ENCODE results near the gene NTM.

The NTM gene

DNA sequence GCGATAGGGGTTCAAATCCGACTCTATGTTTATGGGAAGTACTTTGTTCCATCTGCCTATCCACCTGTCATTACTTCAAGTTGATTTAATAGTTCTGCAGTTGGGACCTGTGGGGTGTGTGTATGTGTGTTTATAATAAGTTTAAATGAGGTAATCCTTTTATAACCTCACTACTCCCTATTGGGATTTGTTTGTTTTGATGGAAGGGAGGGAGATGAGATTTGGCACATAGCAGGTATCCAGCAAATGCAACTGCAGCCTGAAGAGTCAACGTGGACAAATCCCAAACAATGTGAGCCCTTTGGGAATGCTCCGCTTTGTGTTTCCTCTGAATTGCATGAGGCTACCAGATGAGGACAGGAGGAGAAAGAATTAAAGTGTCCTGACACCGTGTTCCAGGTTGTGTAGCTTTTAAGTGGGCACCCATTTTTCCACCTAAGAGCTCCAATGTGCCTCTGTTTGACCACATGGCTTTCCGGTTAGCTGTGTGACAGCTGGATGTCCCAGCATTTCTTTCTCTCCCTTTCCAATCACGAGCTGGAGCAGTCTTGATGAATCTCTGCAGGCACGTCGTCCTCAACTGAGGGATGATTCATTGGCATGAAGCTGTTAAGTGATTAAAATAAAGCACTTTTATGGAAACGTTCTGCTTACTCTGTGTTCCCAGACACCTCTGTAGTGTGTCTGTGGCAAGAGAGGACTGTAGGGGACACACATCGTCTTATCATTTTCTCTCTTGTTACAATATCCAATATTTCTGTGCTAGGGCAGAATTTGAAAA lies 610.7 kb downstream of the NTM start:
- DNase-seq = no peak

DNA sequence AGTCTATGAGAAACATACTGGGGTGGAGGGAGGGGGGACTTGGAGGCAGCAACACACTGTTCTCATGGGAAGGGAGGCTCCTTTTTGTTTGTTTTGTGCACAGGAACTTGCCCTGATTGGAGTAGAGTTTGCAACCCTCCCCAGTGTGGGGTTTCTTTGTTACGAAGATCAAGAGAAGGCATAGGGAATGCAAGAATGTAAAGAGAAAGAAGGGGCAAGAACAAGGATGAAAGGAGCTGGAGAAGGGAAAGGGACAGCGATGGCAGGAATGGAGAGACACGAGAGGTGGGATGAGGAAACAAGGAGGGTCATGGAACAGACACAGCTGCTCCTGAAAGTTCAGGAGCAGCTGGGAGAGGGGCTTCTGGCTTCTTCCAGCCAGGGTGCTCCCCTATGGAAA lies 611.7 kb downstream of the NTM start:
- no peak for DNase-seq

DNA sequence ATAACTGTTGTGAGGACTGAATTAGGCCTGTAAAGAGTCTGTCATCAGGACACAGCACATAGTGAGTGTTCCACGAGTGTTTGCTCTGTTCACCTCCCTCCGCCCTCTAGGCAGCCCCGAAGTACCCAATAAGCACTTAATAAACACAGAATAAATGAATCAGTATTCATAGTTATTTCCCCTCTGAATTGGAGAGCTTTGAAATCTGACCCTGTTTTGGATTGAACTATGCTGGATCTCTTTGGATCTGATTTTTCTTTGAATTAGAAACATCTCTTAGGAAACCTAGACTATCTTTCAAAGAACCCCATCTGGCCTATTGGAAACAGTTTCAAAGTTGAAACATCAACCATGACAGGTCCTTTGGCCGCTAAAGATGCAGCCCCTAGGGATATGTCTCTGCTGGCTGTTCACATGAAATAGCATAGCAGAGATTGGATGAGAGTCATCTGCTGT lies 615.5 kb downstream of the NTM start:
- no peak for DNase-seq

DNA sequence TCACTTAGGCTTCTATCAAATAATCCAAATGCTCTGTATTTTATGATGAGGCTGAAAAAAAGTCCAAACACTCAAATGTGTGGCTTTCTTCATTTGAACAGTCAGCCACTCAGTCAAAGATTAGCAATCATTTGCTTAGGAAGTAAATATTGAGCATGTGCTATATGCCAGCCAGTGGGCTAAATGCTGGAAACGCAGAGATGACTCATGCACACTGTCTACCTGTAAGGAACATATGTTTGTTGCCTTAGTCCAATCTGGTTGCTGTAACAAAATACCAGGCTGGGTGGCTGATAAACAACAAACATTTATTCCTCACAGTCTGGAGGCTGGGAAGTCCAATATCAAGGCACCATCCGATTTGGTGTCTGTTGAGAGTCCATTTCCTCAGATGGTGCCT lies 617.3 kb downstream of the NTM start:
- no peak for DNase-seq

DNA sequence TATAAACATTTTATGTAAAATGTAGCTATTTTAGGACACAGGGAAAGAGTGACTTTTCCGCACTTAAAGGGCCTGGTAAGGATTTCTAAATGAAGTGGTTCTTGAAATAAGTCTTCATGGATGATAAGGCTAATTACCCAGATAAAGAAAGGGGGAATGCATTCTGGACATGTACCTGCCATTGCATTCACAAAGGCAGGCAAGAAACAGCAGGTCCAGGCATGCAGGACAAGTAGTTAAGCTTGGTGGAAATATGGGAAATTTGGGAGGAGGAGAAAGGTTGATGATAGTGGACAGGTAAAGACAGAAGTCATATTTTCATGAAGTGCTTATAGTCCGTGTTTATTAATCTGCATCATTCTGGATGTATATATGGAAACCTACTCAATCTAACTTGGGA lies 621.2 kb downstream of the NTM start:
- no peak for DNase-seq

DNA sequence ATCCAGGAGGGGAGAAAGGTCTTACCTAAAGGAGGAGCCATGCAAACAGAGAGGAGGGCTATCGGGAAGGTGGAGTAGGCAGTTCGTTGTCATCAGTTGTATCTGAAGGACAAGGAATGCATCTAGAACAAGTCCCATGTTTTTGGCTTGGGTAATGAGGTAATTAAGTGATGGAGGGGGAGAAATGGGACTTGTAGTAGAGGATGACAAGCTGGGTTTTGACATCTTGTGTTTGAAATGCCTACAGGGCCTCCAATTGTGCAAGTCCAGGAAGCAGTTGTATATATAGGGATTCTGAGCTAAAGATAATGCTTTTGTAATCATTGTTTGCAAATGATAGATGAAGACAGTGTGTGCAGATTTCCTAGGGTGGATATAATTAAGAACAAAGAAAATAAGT lies 622.8 kb downstream of the NTM start:
- DNase-seq = no peak

DNA sequence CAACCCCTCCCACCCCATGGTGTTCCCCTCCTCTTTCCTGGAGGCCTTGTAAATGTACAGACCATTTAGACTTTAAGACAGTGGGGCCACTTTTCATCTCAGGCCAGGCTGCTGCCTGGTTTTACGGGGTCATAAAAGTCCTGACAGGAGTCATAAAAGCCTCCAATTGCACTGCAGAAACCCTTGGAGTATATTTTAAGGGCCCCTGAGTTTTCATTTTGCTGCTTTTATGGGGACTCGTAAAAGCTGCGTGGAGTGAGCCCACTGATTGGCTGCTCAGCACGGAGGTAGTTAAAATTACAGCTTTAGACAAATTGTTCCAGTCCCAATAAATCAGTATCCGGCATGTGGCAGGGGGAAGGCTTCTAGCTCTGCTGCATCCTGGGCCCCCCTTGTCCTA lies 627.6 kb downstream of the NTM start:
- DNase-seq = no peak

DNA sequence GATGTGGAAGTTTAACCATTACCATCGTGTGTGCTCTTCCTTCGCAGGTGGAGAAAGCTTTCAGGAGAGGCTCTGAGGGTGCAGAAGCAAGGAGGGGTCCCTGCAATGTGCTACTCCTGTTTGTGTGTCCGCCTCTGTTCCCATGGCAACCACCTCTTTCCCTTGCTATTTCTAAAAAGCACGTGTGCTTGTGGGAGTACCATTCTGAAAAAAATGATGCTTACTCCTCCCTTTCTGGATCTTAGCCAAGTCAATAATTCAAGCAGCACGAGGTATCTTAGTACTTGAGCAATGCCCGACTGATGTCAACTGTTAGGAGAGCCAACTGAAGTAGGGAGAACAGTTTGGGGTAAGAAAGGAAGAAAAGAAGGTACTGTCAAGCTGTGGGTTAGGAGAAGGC lies 628.7 kb downstream of the NTM start:
- DNase-seq = no peak

DNA sequence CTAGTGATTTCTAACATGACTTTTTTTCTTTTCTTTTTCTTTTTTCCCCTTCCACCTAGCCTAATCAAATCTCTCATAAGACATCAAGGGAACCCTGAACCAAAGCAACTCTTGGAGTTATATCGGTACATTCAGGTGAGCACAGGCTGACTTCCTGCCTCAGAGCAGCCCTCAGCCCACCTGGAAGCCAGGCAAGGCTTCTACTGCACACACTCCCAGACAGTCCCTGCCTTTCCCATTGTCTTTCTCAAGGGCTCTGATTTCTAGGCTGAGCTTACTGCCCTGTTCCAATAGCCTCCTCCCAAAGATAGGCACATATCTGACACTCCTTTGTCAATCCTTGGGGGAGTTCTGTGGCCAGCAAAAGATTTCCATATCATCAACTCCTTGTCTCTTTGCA lies 629.5 kb downstream of the NTM start:
- DNase-seq = no peak

DNA sequence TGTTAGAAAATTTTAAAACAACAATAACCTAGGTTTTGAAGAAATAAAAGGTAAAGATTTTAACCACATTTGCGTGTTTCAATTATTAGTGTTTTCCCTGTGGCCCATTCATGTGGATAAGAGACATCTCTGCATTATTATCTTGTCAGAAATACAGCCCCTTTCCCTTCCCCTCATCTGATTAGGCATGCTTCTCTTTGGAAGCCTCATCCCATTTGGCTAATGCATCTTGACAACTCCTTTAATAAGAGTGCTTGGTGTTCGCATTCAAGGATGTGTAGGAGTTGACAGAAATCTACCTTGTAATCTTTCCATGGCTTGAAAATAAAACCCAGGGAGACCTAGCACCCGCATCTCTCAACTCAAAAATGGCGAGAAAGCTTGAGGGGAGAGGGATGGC lies 635.5 kb downstream of the NTM start:
- no peak for DNase-seq

DNA sequence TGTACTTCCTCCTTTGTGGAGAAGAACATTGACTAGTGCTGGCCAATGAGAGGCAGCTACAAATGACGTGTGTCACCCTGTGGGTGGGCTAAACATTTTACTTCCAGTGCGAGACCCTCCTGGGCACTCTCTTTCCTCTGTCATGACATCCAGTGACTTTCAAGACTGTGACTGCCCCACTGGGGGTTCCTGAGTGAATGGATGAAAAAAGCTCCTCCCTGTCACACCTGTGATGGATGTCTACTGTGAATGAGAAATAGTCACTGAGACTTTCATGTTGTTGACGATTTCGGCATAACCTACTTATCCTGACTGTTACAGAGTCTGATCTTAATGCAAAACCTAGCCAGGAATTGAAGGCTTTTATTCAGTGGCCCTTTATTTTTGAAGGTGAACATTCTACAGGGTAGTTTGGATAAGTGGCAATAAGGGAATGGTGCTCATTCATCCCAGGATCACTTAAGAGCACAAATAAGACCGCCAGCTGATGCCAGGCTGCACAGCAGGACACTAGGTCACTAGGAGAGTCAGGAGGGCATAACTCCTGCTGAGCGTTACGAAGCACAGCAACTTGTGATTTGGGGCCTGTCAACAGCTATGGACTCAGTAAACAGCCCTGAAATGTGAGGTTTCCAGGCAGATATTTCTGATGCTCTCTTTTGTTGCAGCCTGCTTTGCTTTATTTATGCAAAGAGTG lies 636.6 kb downstream of the NTM start:
- no peak for DNase-seq

DNA sequence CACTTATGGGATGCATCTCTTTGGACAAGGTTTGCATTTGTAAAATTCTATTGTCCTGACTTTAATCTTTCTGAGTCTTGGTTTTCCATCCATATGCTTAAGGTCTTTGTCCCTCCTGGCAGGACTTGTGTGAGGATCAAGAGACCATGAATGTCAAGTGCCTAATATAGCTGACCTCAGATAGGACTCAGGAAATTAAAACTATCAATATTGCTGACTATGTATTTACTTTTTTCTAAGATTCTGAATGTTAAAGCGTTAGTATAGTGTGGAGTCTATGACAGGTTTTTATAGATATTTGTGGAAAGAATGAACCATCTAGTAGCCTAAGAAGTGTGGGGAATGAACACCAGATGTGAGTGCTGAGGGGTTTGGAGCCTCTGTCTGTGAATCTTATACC lies 637.8 kb downstream of the NTM start:
- no peak for DNase-seq

DNA sequence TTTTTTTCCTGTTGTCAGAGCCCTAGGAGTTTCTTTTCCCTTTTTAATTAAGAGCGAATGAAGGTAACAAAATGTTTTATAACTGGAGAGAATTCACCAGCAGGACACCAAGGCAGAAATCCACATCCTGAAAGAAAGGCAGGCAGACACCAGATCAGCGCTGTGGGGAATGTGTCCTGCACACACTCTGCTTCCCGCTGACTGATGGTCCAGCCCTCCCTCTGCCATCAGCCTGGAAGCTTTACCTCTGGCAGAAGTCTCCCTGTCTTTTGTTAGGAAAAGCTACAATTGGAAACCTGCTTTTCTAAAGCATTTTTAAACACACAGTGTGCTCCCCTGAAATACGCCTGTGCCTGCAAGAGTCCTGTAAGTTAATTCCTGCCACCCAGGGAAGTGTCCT lies 638.5 kb downstream of the NTM start:
- DNase-seq = no peak

DNA sequence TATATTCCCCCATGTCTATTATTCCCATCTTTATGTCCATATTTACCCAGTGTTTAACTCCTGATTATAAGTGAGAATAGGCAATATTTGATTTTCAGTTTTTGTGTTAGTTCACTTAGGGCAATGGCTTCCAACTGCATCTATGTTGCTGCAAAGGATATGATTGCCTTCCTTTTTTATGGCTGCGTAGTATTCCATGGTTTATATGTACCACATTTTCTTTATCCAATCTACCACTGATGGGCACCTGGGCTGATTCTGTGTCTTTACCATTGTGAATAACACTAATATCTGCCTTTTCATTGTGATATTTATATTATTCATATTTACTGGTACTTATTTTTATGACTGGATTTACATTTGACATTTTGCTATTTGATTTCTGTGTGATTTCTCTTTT lies 649.6 kb downstream of the NTM start:
- DNase-seq = no peak

DNA sequence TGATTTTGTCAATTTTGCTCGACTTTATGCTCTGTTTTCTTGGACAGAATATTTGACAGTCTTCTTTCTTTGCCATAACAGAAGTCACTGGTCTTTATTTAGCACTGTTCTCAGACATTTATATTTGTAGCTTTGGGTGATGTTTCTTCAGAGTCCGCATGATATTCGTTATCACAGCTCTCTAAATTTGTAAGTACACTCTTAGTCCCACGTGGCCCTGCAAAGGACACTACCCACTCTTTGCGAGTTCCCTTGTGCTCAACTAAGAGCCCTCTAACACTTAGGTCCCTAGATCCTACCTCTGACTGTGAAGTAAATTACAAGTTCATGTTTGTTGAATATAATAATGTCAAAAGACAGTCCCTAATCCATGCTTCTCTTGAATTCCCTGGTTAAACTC lies 651.9 kb downstream of the NTM start:
- DNase-seq = no peak

DNA sequence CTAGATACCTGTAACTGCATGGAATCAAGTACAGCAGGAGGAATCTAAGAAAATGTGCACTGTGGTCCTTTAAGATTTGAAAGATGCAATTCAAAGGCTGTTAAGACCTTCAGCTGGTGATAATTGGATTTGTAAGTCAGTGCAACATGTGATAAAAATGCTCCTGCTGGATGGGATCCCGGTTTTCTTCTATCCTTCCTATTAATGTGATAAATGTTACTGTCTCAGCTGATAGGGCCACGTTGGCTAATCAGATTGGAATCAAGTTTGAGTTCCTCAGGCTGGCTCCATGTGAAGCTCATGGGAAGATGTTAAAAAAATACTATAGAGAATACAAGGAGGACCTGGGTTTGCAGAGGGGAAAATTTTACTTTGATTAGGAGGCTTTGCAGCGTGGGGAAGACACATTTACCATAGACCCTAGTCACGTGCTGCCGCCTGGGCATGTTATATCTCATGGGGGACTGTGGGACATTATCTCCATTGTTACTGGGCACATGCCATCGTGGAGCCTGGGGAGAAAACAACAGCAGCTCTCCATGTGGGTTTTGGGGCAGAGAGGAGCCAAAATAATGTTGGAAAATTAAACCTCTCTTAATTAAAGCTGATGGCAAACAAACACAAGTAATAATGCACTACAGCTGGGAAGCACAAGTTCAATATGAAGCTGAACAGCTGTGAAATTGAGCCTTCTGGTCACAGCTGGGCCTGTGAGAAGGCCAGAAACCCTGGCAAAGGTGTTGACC lies 652.5 kb downstream of the NTM start:
- no peak for DNase-seq

DNA sequence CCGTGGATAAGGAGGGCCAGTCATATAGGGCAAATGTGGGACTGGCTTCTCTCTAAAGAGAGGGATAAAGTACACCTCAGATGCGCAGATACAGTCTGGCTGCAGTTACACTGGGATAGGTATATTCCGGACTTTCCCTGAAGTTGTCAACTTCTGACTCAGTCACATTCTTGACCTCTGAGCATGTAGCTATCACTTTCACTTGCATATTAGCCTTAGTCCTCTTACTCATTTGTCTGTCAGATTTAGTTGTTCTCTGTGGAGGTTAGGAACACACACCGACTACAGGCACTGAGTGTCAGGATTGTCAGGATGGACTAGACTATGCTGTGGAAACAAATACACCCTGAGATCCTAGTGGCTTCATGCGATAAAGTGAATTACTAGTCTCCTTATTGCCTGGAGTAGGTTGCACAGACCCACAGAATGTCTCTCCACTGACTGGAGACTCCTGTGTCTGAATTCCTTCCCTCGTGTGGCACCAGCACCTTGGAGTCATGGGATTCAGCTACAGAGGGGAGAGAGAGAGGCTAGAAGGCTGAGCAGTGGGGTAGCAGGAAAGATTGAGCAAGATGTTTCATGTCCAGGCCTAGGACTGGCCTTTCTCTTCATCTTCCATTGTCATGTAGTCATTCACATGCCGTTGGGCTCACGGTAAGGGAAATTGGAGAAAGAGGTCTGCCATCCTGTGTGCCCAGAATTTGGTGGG lies 654.3 kb downstream of the NTM start:
- no peak for DNase-seq

DNA sequence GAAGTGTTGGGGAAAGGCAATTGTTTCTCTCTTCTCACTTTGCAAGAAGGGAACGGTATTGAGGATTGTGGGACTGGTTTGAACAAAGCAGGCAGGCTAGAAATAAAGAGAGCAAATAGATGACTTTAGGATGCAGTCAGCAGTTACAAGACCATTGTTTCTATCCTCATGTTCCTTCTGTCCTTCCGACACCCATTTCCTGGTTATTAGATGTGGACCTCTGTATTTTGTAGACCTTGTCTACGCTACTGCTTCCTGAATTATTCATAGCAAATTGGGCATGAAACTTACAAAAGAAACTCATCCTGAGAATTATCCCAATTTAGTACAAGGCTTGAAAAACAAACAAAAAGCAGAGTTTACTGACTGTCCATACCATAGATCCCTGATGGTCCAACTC lies 656.3 kb downstream of the NTM start:
- no peak for DNase-seq

DNA sequence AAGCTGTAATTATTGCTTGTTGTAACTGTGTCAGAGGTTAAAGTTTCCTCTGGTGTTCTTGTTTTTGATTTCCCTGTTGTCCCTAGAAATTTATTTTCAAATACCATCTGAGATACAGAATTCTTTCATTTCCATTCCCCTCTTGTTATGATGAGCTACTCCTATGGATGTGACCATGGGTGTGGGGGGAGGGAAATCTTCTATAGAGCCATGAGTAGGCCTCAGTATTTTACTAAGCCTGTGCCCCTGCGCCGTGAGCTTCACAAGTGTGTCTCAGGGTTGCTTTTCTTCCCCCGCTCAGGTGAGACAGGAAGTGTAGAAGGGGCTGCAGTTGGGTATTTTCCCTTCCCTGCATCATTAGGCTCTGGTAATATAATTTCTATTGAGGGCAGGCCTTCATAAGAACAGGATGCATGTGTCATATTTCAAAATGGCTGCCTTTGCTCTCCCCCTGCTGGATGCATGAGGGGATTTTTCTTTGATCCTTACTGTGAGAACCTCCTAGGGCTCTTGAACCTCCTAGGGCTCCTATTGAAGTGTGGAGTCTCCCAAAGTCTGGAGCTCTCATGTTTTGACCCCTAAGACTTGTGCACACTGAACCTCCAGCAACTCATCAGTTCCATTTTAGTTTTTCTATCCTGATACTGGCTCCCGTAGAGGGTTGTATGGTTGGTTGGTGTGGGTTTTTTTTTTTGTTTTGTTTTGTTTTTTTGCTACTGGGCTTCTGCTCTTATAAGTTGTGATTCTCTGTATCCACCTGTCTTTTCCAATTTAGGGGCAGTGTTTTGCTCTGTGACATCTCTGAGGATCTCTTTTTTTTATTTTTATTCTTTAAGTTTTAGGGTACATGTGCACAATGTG lies 658.2 kb downstream of the NTM start:
- no peak for DNase-seq

DNA sequence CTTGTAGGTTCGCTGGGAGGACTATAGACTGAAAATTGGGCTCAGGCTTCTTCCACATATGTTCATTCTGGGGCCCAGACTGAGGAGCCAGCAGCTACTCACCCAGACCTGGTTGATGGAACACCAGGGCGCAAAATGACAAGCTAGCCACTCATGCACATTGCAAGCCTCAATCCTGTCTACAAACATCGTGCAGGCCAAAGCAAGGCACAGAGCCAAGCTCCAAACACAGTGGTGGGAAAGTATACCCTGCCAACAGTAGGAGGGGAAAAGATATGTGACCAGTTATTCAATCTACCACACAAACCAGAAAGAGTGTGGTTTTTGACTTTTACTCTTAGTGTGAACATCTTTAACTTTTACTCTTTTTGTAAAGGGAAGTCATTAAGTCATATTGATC lies 660.5 kb downstream of the NTM start:
- no peak for DNase-seq

DNA sequence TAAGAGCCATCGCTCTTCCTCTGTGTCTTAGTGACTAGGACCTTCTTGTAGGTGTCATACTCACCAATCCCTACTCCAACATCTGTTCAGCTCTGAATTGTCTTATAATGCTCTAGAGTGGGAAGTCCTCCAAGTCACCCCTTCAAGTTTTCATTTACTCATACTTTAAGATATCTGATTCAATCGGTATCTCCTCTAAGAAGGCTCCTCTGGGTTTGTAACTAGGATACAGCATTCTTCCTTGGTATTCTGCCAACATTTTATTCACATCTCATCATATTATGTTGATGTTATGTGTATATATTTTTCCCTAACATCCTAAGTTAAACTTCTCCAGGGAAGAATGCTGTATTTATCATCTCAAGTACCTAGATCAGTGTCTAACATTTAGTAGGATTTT lies 662.1 kb downstream of the NTM start:
- no peak for DNase-seq

DNA sequence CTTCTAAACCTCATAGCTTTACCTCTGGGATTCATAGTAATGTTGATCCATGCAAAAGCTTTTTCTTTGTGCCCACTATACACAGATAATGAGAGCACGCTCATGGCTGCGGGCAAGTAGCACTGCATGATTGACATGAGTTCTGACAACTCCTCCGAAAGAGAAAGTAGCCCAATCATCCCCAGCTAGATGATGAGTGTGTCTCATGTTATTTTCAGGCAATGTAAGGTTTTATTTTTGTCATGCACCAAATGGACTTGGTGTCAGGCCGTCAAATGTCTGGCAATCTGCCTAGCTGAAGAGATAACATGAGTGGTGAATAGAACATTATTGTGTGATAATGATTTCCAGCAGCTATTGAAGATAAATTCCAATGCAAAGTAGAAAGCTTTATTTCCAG lies 662.6 kb downstream of the NTM start:
- DNase-seq = peak; percentile 42

Measured in OCI-M1 (cell line).